ENCODE results near the gene ITGA6. TPM values are rescaled to one million over a fixed set of nuclear protein-coding genes. Genes with fewer than 3 reads are reported as not detected.

ITGA6 gene
- total RNA-seq, 1 donor from 2014 or later: 83.8 TPM

GRCh38 chr2:172454404-172455120 lies 27.2 kb downstream of the ITGA6 start:
- Mint-ChIP-seq H3K27ac (no peak overlapping the region), H3K4me3 (ENCODE audit: low read depth) (no peak overlapping the region), H3K4me1 (ENCODE audit: low read depth) (peaks cover 8% of the 10 kb centered on the region), H3K27me3 (peaks cover 28% of the 10 kb centered on the region), H3K9me3 (ENCODE audit: low read depth) (no peaks in the 10 kb centered on the region), H3K36me3 (ENCODE audit: insufficient read depth) (peaks cover 5% of the 10 kb centered on the region)
- DNase-seq (ENCODE audit: low spot score, unreplicated experiment): no peak
- TF ChIP-seq, protein P1, sequence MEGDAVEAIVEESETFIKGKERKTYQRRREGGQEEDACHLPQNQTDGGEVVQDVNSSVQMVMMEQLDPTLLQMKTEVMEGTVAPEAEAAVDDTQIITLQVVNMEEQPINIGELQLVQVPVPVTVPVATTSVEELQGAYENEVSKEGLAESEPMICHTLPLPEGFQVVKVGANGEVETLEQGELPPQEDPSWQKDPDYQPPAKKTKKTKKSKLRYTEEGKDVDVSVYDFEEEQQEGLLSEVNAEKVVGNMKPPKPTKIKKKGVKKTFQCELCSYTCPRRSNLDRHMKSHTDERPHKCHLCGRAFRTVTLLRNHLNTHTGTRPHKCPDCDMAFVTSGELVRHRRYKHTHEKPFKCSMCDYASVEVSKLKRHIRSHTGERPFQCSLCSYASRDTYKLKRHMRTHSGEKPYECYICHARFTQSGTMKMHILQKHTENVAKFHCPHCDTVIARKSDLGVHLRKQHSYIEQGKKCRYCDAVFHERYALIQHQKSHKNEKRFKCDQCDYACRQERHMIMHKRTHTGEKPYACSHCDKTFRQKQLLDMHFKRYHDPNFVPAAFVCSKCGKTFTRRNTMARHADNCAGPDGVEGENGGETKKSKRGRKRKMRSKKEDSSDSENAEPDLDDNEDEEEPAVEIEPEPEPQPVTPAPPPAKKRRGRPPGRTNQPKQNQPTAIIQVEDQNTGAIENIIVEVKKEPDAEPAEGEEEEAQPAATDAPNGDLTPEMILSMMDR (IDR thresholded peaks at IDR 0.05; ENCODE audit: unreplicated experiment): no peak

DNA sequence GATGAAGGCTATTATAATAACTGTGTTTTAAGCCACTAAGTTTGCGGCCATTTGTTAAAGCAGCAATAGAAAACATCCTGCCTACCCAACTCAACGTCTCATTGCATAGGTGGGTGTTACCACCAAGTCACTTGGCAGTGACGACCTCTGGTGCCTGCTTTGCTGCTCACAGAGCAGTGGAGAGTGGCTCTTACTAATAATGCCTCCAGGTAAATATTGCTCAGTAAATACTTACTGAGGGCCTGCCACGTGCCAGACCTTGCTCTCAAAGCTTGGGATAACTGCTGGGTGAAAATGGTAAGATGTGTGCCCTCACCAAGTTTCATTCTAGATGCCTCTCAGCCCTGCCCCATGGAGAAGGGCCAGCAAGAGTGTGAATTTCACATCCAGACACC lies 27.7 kb downstream of the ITGA6 start:
- DNase-seq (ENCODE audit: low spot score, unreplicated experiment): no peak
- no peak overlapping the region for H3K4me3 Mint-ChIP-seq (ENCODE audit: low read depth)
- TF ChIP-seq, protein P1 (IDR thresholded peaks at IDR 0.05; ENCODE audit: unreplicated experiment): no peak
- peaks cover 5% of the 10 kb centered on the region for H3K36me3 Mint-ChIP-seq (ENCODE audit: insufficient read depth)
- H3K27me3 Mint-ChIP-seq: peaks cover 32% of the 10 kb centered on the region
- peaks cover 8% of the 10 kb centered on the region for H3K4me1 Mint-ChIP-seq (ENCODE audit: low read depth)
- H3K27ac Mint-ChIP-seq: no peak overlapping the region
- H3K9me3 Mint-ChIP-seq (ENCODE audit: low read depth): no peaks in the 10 kb centered on the region

DNA sequence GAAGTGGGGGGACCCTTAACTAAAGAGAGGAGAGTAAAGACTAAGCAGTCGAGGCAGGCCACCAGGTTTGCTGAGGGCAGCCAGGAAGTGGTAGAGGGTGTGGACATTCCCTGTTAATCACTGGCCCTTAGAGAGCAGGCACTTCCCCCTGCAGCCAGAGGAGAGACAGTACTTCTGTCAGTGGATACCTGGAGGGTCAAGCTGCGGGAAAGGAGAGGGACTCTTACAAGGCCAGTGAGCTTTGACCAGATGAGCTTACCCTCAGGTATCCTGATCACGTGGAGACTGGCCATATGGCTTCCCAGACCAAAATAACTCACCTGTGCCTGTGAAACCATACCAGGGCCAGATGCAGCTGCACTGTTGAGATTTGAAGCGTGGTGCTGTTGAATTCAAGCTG lies 28.6 kb downstream of the ITGA6 start:
- DNase-seq (ENCODE audit: low spot score, unreplicated experiment): no peak
- H3K27ac Mint-ChIP-seq: no peak overlapping the region
- peaks cover 2% of the 10 kb centered on the region for H3K36me3 Mint-ChIP-seq (ENCODE audit: insufficient read depth)
- peaks cover 31% of the 10 kb centered on the region for H3K27me3 Mint-ChIP-seq
- TF ChIP-seq, protein P1 (IDR thresholded peaks at IDR 0.05; ENCODE audit: unreplicated experiment): no peak
- H3K9me3 Mint-ChIP-seq (ENCODE audit: low read depth): no peaks in the 10 kb centered on the region
- peaks cover 8% of the 10 kb centered on the region for H3K4me1 Mint-ChIP-seq (ENCODE audit: low read depth)
- no peak overlapping the region for H3K4me3 Mint-ChIP-seq (ENCODE audit: low read depth)

GRCh38 chr2:172457536-172457935 lies 30.1 kb downstream of the ITGA6 start:
- H3K4me3 Mint-ChIP-seq (ENCODE audit: low read depth): no peak overlapping the region
- peaks cover 28% of the 10 kb centered on the region for H3K27me3 Mint-ChIP-seq
- H3K27ac Mint-ChIP-seq: no peak overlapping the region
- peaks cover 8% of the 10 kb centered on the region for H3K4me1 Mint-ChIP-seq (ENCODE audit: low read depth)
- no peaks in the 10 kb centered on the region for H3K9me3 Mint-ChIP-seq (ENCODE audit: low read depth)
- no peak for DNase-seq (ENCODE audit: low spot score, unreplicated experiment)
- peaks cover 2% of the 10 kb centered on the region for H3K36me3 Mint-ChIP-seq (ENCODE audit: insufficient read depth)
- TF ChIP-seq, protein P1 (IDR thresholded peaks at IDR 0.05; ENCODE audit: unreplicated experiment): no peak

- Mint-ChIP-seq H3K36me3 (ENCODE audit: insufficient read depth) (no peaks in the 10 kb centered on the region), H3K27ac (no peak overlapping the region), H3K4me1 (ENCODE audit: low read depth) (peaks cover 10% of the 10 kb centered on the region), H3K27me3 (peaks cover 25% of the 10 kb centered on the region), H3K4me3 (ENCODE audit: low read depth) (no peak overlapping the region), H3K9me3 (ENCODE audit: low read depth) (no peaks in the 10 kb centered on the region)
- TF ChIP-seq, protein P1 (IDR thresholded peaks at IDR 0.05; ENCODE audit: unreplicated experiment): no peak
- DNase-seq (ENCODE audit: low spot score, unreplicated experiment): no peak
These were observed 31.3 kb downstream of the ITGA6 start for GRCh38 chr2:172458561-172459124.
